Stimulated activated effector memory CD8-positive, alpha-beta T cell treated with anti-CD3 and anti-CD28 coated beads, Interleukin-12 subunit alpha, Interleukin-12 subunit beta, amount 100 ng/mL, for 72 hours (primary cell): Measurements from ENCODE around the gene CCDC194.
"Not testable (repeated sequence)": the region's sequence is repeated elsewhere in the genome, so short reads cannot be mapped to it uniquely, and the experiment has no call there.

Experiments used
- ATAC-seq: fragments of 150-1000 bp; cut with Tn5 transposase; 2 replicates; pipeline ENCODE4 v1.10.0; 2021
- DNase-seq, 2 donors: peaks; one replicate each; pipeline ENCODE4 v3.0.0; 2021 to 2022; ENCODE audit warnings: low spot score in 2 of 2
- H3K27ac Mint-ChIP-seq: one replicate; pipeline ENCODE4 v1.8.0; 2022; ENCODE audit warnings: mild to moderate bottlenecking, mixed read lengths
- H3K36me3 Mint-ChIP-seq: one replicate; pipeline ENCODE4 v1.8.0; 2022; ENCODE audit warnings: mild to moderate bottlenecking, mixed read lengths
- H3K4me1 Mint-ChIP-seq: one replicate; pipeline ENCODE4 v1.8.0; 2022; ENCODE audit warnings: mixed read lengths
- H3K4me3 Mint-ChIP-seq: one replicate; pipeline ENCODE4 v1.8.0; 2022; ENCODE audit warnings: mild to moderate bottlenecking, mixed read lengths
- H3K9me3 Mint-ChIP-seq: one replicate; pipeline ENCODE4 v1.8.0; 2022; ENCODE audit warnings: mixed read lengths

CCDC194 gene

DNA sequence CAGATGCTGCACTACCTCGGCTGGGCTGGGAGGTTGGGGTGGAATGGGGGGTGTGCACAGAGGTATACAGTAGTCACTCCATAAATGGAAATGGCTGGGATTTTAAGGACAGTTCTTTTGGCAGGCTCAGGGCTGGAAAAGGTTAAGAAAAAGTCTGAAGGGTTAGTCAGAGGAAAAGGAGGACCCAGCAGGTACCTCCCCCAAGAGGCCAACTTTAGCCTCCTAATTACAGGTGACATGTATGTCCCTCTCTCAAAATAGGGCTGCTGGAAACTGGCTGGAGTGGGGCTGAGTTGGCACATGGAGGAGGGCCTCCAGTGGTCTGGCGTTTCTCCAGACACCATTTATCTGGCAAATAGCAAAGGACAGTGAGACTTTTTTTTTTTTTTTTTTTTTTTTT, 994 bp downstream of the CCDC194 start:
- Mint-ChIP-seq H3K36me3 (peaks cover 24% of the 10 kb centered on the region), H3K4me3 (no peak overlapping the region), H3K27ac (no peak overlapping the region), H3K4me1 (peaks cover 21% of the 10 kb centered on the region), H3K9me3 (no peaks in the 10 kb centered on the region)
- DNase-seq (no peak), ATAC-seq (no peak)

DNA sequence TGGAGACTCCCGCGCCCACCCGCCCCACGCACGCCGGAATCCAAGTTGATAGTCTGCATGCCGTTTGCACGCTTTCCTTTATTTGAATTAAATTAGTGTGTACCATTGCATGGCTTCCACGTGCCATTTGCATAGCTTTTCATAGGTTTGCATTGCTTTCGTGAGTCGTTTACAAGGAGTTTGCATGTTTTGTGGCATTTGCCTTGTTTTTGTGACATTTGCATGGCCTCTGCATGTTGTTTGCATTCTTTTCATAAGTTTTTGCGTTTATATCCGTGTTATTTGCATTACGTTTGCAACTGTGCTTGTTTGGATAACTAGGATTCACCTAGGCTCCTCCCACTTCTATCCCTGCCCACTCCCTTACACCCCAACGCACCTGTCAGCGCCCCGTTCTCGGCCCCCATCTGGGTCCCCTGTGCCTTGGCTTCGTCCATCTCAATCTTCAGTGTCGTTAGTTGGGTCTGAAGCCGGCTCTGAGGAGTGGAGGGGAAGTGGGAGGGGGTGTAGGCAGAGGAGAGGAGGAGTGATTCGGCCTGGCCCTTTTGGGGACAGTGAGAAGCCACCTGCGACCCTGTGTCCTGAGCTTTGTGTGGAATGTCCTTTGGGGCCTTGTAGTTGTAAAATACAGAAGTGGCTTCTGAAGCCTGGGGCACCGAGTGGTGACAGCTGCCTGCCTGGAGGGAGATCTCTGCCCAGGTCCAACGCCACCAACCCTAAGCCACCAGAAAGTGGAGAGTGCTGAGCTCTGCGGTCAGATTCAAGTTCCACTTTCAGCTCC, 2.4 kb downstream of the CCDC194 start:
- H3K27ac Mint-ChIP-seq: no peak overlapping the region
- DNase-seq: peak in 1 of 2 donors; percentile 55

DNA sequence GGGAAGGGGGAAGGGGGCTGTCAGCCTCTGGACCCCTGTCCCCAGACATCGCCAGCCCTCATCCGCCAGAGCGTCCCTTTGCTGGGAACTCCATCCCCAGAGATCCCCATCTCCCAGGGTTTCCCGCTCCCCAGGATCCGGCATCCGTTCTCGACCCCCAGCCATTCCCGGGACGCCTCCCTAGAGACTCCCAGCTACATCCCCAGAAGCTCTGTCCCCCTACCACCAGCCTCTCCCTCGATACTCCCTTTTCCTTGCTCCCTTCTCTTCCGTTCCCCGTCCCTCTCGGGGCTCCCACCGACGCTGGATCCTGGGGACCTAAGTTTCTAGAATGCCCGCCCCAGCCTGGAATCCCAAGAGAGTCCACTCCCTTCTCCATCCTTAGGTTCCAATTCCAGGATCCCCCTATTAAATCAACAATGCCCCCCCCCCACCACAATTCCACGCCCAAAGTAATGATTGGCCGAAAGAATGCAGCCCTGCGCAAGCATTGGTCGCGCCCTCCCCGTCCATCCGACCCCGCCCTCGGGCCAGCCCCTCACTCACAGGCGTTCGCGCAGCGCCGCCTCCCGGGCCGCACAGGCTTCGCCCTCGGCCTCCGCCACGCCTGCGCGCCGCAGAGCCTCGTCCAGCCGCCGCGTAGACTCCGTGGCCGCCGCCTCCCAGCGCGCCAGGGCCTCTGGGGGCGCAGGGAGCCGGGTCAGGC, 3.2 kb downstream of the CCDC194 start:
- H3K36me3 Mint-ChIP-seq: peaks cover 9% of the 10 kb centered on the region
- peak overlapping the region; percentile 78 for H3K27ac Mint-ChIP-seq
- H3K4me1 Mint-ChIP-seq: peaks cover 21% of the 10 kb centered on the region

More for the DNA sequence above, 2.4 kb downstream of the CCDC194 start:
- Mint-ChIP-seq H3K4me3 (peak overlapping the region; percentile 94), H3K36me3 (peaks cover 9% of the 10 kb centered on the region), H3K9me3 (no peaks in the 10 kb centered on the region), H3K4me1 (peaks cover 21% of the 10 kb centered on the region)
- ATAC-seq: peak; percentile 42

DNA sequence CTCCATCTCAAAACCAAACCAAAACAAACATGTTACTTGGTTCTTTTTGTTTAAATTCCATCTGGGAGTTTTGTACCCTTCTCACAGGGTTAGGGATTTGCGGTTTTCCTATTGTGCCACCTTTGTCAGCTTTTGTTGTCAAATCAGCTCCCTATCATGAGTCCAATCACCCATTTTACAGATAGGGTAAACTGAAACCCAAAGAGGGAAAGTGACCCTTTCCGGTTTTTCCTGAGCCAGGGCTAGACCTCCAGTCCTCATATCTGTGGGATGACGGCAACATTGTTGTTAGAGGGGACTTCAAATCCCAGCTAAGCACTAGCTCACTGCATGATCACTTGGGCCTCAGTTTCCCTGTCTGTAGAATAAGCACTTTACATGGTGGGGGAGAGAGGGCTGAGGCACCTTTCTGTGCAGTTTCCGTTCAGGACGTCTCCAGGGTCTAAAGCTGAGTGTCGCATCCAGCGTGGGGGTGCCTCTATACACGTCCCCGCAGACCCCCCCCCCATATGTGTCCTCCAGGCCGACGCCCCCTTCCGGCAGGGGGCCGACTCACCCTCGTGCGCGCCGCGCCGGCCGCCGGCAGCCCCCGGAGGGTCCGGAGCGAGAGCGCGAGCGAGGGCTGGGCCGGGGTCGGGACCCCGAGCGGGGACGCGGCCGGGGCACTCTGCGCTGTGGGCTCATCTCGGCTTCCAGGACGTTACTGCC, 3.9 kb downstream of the CCDC194 start:
- H3K27ac Mint-ChIP-seq: peak overlapping the region; percentile 78
- no peak for ATAC-seq
- DNase-seq: no peak
- H3K9me3 Mint-ChIP-seq: no peaks in the 10 kb centered on the region
- H3K4me1 Mint-ChIP-seq: peaks cover 17% of the 10 kb centered on the region
- H3K4me3 Mint-ChIP-seq: peak overlapping the region; percentile 94
- H3K36me3 Mint-ChIP-seq: peaks cover 5% of the 10 kb centered on the region

More for the DNA sequence above, 3.2 kb downstream of the CCDC194 start:
- DNase-seq: peak; percentile 86 to 93
- Mint-ChIP-seq H3K4me3 (peak overlapping the region; percentile 94), H3K9me3 (no peaks in the 10 kb centered on the region)
- ATAC-seq: peak; percentile 99

- H3K4me3 Mint-ChIP-seq: no peak overlapping the region
- H3K4me1 Mint-ChIP-seq: peaks cover 14% of the 10 kb centered on the region
- no peak overlapping the region for H3K27ac Mint-ChIP-seq
- ATAC-seq (no peak), DNase-seq (no peak)
- H3K9me3 Mint-ChIP-seq: no peaks in the 10 kb centered on the region
- no peaks in the 10 kb centered on the region for H3K36me3 Mint-ChIP-seq
These were observed 4.7 kb downstream of the CCDC194 start for GRCh38 chr19:17389288-17389687.

- peak in 1 of 2 donors; percentile 82 for DNase-seq
- H3K36me3 Mint-ChIP-seq: no peaks in the 10 kb centered on the region
- no peaks in the 10 kb centered on the region for H3K9me3 Mint-ChIP-seq
- peaks cover 5% of the 10 kb centered on the region for H3K4me1 Mint-ChIP-seq
- ATAC-seq: peak; percentile 60
- H3K27ac Mint-ChIP-seq: no peak overlapping the region
- no peak overlapping the region for H3K4me3 Mint-ChIP-seq
These were observed 8.0 kb downstream of the CCDC194 start for GRCh38 chr19:17385878-17386611.

DNA sequence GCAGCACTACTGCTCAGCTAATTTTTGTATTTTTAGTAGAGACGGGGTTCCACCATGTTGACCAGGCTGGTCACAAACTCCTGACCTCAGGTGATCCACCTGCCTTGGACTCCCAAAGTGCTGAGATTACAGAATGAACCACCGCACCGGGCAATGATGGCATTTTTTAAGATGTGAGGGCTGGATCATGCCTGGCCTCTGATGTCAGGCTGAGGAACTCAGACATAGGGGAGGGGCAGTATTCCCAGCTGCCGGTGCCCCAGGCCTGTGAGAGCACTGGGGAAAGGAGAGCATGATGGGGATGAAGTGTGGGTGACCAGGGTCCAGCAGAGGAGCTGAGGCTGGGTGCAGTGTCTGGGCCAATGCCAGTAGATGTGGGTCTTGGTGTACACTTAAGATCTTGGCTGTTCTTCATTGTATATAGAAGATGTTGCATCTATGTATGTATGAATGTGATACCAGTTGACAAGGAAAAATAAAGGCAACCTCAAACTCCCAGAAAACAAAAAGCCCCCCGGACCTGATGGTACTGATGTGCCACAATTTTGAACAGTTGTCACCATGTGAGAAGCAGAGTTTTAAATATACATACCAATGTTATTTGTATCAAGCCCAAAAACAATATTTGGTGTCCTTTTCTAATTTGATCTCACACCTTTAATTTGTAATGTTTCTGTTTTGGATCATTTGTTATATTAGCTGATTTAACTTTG, 13.4 kb downstream of the CCDC194 start:
- Mint-ChIP-seq H3K27ac (no peak overlapping the region), H3K9me3 (no peaks in the 10 kb centered on the region), H3K36me3 (no peaks in the 10 kb centered on the region), H3K4me3 (no peak overlapping the region), H3K4me1 (peaks cover 6% of the 10 kb centered on the region)
- DNase-seq (no peak), ATAC-seq (no peak)

DNA sequence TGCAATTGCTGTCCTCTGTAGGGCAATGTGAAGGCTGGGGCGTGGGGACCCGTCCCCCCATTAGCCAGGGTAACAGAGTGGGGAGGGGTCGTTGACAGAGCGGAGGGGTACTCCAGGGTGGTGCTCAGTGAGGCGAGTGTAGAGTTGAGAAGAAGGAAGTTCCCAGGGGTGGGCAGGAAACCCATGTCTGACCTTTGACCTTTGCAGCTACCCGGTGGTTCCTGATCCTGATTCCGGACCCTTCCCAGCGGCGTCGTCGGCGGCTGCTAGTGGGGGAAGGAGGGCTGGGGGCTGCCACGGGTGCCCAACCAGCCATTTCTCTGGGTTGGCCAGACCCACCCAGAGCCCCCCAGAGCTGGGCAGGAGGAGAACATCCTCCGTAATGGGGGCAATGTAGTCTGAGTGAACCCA, 14.8 kb downstream of the CCDC194 start:
- no peak for DNase-seq
- ATAC-seq: no peak
- H3K4me3 Mint-ChIP-seq: no peak overlapping the region
- H3K27ac Mint-ChIP-seq: no peak overlapping the region
- H3K9me3 Mint-ChIP-seq: no peaks in the 10 kb centered on the region
- H3K4me1 Mint-ChIP-seq: peaks cover 6% of the 10 kb centered on the region
- no peaks in the 10 kb centered on the region for H3K36me3 Mint-ChIP-seq

GRCh38 chr19:17378271-17378670, 15.7 kb downstream of the CCDC194 start:
- Mint-ChIP-seq H3K9me3 (no peaks in the 10 kb centered on the region), H3K27ac (no peak overlapping the region), H3K4me1 (peaks cover 6% of the 10 kb centered on the region), H3K4me3 (no peak overlapping the region), H3K36me3 (no peaks in the 10 kb centered on the region)
- no peak for DNase-seq
- peak; percentile 26 for ATAC-seq

DNA sequence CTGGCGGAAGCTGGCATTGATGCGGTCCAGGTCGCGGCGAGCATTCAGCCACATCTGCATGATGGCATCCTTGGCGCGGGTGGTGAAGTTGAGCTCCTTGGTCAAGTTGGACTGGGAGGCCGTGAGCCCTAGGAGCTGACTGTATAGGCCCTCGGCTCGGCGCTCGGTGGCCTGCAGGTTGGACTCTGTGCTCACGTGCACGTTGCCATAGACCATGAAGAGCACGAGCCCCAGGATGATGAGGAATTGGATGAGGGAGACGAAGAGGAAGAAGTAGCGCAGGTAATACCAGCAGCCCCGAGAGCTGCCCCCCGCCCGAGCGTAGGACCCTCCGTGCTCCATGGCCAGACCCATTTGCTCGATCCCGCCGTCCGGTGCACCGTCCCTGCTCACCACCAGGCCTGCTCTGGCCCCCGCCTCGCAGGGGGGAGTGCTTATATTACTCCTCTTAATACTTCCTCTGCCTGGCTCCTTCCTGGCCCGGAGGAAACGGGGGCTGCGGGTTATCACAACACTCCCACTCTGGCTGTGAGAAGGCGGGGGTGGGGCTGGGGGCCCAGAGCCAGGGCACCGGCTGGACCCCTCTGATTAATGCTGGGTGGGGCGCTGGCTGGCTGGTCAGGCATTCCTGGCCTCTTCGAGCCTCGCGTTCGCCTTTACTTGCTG, 16.9 kb downstream of the CCDC194 start, which contains the start of gene PLVAP:
TSS of gene PLVAP (minus strand) at position 408 of the 666 bp plus-strand sequence. CDS start at position 354, 54 bp downstream.
- no peak within 1 kb of the TSS for H3K27ac Mint-ChIP-seq
- no peak within 1 kb of the TSS for H3K4me3 Mint-ChIP-seq
- H3K9me3 Mint-ChIP-seq: no peaks in the 10 kb centered on the region
- no peak for DNase-seq
- peaks cover 6% of the 10 kb centered on the region for H3K4me1 Mint-ChIP-seq
- no peaks in the 10 kb centered on the region for H3K36me3 Mint-ChIP-seq
- no peak for ATAC-seq

- H3K4me3 Mint-ChIP-seq: no peak overlapping the region
- ATAC-seq: peak; percentile 36
These were observed 23.9 kb downstream of the CCDC194 start for GRCh38 chr19:17370026-17370587.

GRCh38 chr19:17365361-17365760, 28.6 kb downstream of the CCDC194 start:
- DNase-seq: no peak
- no peaks in the 10 kb centered on the region for H3K9me3 Mint-ChIP-seq
- no peaks in the 10 kb centered on the region for H3K36me3 Mint-ChIP-seq
- no peak overlapping the region for H3K4me3 Mint-ChIP-seq
- H3K4me1 Mint-ChIP-seq: peaks cover 4% of the 10 kb centered on the region
- ATAC-seq: no peak
- no peak overlapping the region for H3K27ac Mint-ChIP-seq

More at GRCh38 chr19:17370026-17370587, 23.9 kb downstream of the CCDC194 start:
- Mint-ChIP-seq H3K4me1 (peaks cover 6% of the 10 kb centered on the region), H3K27ac (no peak overlapping the region), H3K9me3 (no peaks in the 10 kb centered on the region), H3K36me3 (no peaks in the 10 kb centered on the region)
- DNase-seq: no peak

DNA sequence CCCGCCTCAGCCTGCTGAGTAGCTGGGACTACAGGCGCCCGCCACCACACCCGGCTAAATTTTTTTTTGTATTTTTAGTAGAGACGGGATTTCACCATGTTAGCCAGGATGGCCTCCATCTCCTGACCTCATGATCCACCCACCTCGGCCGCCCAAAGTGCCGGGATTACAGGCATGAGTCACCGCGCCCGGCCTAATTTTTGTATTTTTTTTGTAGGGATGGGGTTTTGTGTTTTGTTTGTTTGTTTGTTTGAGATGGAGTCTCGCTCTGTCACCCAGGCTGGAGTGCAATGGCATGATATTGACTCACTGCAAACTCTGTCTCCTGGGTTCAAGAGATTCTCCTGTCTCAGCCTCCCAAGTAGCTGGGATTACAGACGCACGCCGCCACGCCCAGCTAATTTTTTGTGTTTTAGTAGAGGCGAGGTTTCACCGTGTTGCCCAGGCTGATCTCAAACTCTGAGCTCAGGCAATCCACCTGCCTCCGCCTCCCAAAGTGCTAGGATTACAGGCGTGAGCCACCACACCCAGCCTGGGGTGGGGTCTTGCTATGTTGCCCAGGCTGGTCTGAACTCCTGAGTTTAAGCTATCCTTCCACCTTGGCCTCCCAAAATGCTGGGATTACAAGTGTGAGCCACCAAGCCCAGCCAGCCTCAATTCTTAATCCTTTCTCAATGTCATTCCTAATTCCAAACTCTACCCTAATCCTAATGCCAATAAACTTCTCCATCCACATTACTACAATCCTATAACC, 30.0 kb downstream of the CCDC194 start:
- H3K27ac Mint-ChIP-seq, H3K36me3 Mint-ChIP-seq, ATAC-seq, DNase-seq, H3K9me3 Mint-ChIP-seq, H3K4me1 Mint-ChIP-seq, H3K4me3 Mint-ChIP-seq: not testable (repeated sequence)
